Parathyroid adenoma (tissue), 2 donors: ENCODE measurements around the gene TNFRSF11A.

Source experiments
- H2AFZ ChIP-seq: fragments of 300-600 bp; sonication (generic); one replicate; pipeline ENCODE4 v1.7.0; 2017; ENCODE audit warnings: antibody characterized with exemption, mild to moderate bottlenecking
- H3K27ac ChIP-seq: fragments of 300-600 bp; sonication (generic); one replicate; pipeline ENCODE4 v1.7.0; 2017
- H3K27me3 ChIP-seq: fragments of 300-600 bp; sonication (generic); one replicate; pipeline ENCODE4 v1.7.0; 2017; ENCODE audit warnings: low read length; ENCODE audit not compliant: control insufficient read depth, insufficient read depth
- H3K36me3 ChIP-seq: fragments of 300-600 bp; sonication (generic); one replicate; pipeline ENCODE4 v1.7.0; 2017; ENCODE audit warnings: low read length; ENCODE audit not compliant: control insufficient read depth, insufficient read depth
- H3K4me1 ChIP-seq: fragments of 300-600 bp; sonication (generic); one replicate; pipeline ENCODE4 v1.7.0; 2017; ENCODE audit warnings: control low read depth
- H3K4me2 ChIP-seq: fragments of 300-600 bp; sonication (generic); one replicate; pipeline ENCODE4 v1.7.0; 2017; ENCODE audit warnings: low read length
- H3K4me3 ChIP-seq: fragments of 300-600 bp; sonication (generic); one replicate; pipeline ENCODE4 v1.7.0; 2017; ENCODE audit warnings: low read depth, low read length
- H3K79me2 ChIP-seq: fragments of 300-600 bp; sonication (generic); one replicate; pipeline ENCODE4 v1.7.0; 2017; ENCODE audit warnings: control low read depth
- H3K9ac ChIP-seq: fragments of 300-600 bp; sonication (generic); one replicate; pipeline ENCODE4 v1.7.0; 2017; ENCODE audit warnings: mild to moderate bottlenecking
- H3K9me3 ChIP-seq: fragments of 300-600 bp; sonication (generic); one replicate; pipeline ENCODE4 v1.7.0; 2017; ENCODE audit warnings: low read length; ENCODE audit not compliant: control insufficient read depth
- TF ChIP-seq, protein P1 (sequence below): fragments of 300-600 bp; sonication (generic); IDR thresholded peaks from one replicate; pipeline ENCODE4 v1.7.0; 2017; ENCODE audit warnings: antibody characterized with exemption, mild to moderate bottlenecking
- donor health status: primary hyperparathyroidism.

Gene TNFRSF11A

GRCh38 chr18:62288665-62289008 lies 36.5 kb upstream of the TNFRSF11A start:
- TF ChIP-seq, protein P1, sequence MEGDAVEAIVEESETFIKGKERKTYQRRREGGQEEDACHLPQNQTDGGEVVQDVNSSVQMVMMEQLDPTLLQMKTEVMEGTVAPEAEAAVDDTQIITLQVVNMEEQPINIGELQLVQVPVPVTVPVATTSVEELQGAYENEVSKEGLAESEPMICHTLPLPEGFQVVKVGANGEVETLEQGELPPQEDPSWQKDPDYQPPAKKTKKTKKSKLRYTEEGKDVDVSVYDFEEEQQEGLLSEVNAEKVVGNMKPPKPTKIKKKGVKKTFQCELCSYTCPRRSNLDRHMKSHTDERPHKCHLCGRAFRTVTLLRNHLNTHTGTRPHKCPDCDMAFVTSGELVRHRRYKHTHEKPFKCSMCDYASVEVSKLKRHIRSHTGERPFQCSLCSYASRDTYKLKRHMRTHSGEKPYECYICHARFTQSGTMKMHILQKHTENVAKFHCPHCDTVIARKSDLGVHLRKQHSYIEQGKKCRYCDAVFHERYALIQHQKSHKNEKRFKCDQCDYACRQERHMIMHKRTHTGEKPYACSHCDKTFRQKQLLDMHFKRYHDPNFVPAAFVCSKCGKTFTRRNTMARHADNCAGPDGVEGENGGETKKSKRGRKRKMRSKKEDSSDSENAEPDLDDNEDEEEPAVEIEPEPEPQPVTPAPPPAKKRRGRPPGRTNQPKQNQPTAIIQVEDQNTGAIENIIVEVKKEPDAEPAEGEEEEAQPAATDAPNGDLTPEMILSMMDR = no peak
- H3K27me3 ChIP-seq = no peaks in the 10 kb centered on the region
- H3K79me2 ChIP-seq = no peaks in the 10 kb centered on the region
- H3K9ac ChIP-seq = no peak overlapping the region
- no peaks in the 10 kb centered on the region for H3K36me3 ChIP-seq
- no peaks in the 10 kb centered on the region for H3K9me3 ChIP-seq
- H2AFZ ChIP-seq = no peak overlapping the region
- H3K4me1 ChIP-seq = no peaks in the 10 kb centered on the region
- no peak overlapping the region for H3K4me2 ChIP-seq
- no peak overlapping the region for H3K4me3 ChIP-seq
- H3K27ac ChIP-seq = no peak overlapping the region

- Histone ChIP-seq H3K27me3 (no peaks in the 10 kb centered on the region), H3K36me3 (no peaks in the 10 kb centered on the region), H3K9me3 (no peaks in the 10 kb centered on the region), H3K4me3 (no peak overlapping the region), H2AFZ (no peak overlapping the region), H3K27ac (no peak overlapping the region), H3K4me2 (no peak overlapping the region), H3K9ac (no peak overlapping the region), H3K4me1 (no peaks in the 10 kb centered on the region), H3K79me2 (no peaks in the 10 kb centered on the region)
- TF ChIP-seq, protein P1 = no peak
These were observed 36.1 kb upstream of the TNFRSF11A start for GRCh38 chr18:62289047-62289446.

DNA sequence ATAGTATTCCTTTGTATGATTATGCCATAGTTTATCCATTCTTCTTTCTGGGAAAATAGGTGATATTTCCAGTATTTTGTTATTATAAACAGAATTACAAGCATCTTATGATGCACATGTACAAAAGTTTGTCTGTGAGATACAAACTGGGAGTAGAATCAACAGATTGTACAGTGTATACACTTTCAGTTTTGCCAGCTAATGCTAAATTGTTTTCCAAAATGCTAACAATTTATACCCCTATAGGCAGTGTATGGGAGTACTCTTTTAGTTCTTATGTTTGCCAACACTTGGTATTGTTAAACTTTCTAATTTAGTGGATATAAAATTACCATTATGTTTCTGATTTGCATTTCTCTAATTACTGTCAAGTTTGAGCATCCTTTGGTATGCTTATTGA lies 31.0 kb upstream of the TNFRSF11A start:
- no peaks in the 10 kb centered on the region for H3K9me3 ChIP-seq
- H3K27ac ChIP-seq = no peak overlapping the region
- H3K36me3 ChIP-seq = no peaks in the 10 kb centered on the region
- TF ChIP-seq, protein P1 = no peak
- H3K4me3 ChIP-seq = no peak overlapping the region
- H3K4me2 ChIP-seq = no peak overlapping the region
- H3K9ac ChIP-seq = no peak overlapping the region
- H3K79me2 ChIP-seq = no peaks in the 10 kb centered on the region
- no peak overlapping the region for H2AFZ ChIP-seq
- no peaks in the 10 kb centered on the region for H3K4me1 ChIP-seq
- H3K27me3 ChIP-seq = no peaks in the 10 kb centered on the region

DNA sequence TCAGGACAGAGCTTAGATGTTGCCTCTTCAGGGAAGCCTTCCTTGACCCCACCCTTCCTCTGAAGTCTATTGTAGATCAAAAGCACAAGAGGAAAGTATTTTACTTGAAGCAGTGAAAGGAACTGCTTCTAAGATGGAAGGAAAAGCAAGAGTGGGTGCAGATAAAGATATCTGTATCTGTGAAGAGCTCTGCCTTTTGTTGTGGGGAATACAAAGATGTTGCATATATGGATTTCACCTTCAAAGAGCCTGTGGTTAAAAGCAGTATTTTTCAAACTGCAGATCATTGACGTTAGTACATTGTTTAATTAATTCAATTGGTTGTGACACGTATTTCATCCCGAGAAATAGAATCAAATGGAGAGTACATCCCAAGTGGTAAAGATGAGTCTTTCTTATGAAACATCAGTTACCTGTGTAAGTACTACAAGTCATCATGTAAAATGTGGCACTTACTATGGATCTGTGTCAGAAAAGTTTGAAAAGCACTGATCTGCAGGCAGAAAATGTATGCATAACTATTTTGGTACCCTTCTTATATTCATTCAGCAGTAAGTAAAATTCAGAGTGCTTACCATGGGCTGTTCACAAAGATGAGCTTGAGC lies 24.6 kb upstream of the TNFRSF11A start:
- H3K27ac ChIP-seq = no peak overlapping the region
- no peaks in the 10 kb centered on the region for H3K4me1 ChIP-seq
- H3K9me3 ChIP-seq = no peaks in the 10 kb centered on the region
- H3K4me2 ChIP-seq = no peak overlapping the region
- no peak overlapping the region for H3K4me3 ChIP-seq
- no peaks in the 10 kb centered on the region for H3K79me2 ChIP-seq
- no peaks in the 10 kb centered on the region for H3K36me3 ChIP-seq
- no peaks in the 10 kb centered on the region for H3K27me3 ChIP-seq
- no peak overlapping the region for H2AFZ ChIP-seq
- no peak overlapping the region for H3K9ac ChIP-seq
- TF ChIP-seq, protein P1 = no peak

GRCh38 chr18:62301322-62301721 lies 23.8 kb upstream of the TNFRSF11A start:
- TF ChIP-seq, protein P1 = no peak
- no peaks in the 10 kb centered on the region for H3K36me3 ChIP-seq

More at GRCh38 chr18:62301322-62301721, 23.8 kb upstream of the TNFRSF11A start:
- Histone ChIP-seq H3K27ac (no peak overlapping the region), H3K9ac (no peak overlapping the region), H3K27me3 (no peaks in the 10 kb centered on the region), H3K4me2 (no peak overlapping the region), H3K9me3 (no peaks in the 10 kb centered on the region), H2AFZ (no peak overlapping the region), H3K4me3 (no peak overlapping the region), H3K4me1 (no peaks in the 10 kb centered on the region), H3K79me2 (no peaks in the 10 kb centered on the region)
